HAP-1 (cell line): ENCODE data around the gene TANK.
"Not testable (repeated sequence)": the region's sequence is repeated elsewhere in the genome, so short reads cannot be mapped to it uniquely, and the experiment has no call there.

Experiments used
- DNase-seq, 2 experiments: peaks; one replicate each; pipeline ENCODE4 v3.0.0-alpha.2; 2016 to 2020; ENCODE audit warnings: low spot score in 2 of 2
- H3K27me3 ChIP-seq: fragments of 250-450 bp; sonication (Bioruptor Pico); 2 replicates; pipeline ENCODE4 v1.5.1; 2020; ENCODE audit warnings: low read depth, mild to moderate bottlenecking, moderate library complexity
- H3K36me3 ChIP-seq: fragments of 250-450 bp; sonication (Bioruptor Pico); replicated peaks from 2 replicates; pipeline ENCODE4 v1.5.1; 2020; ENCODE audit warnings: mild to moderate bottlenecking
- H3K4me1 ChIP-seq: fragments of 250-450 bp; sonication (Bioruptor Pico); 2 replicates; pipeline ENCODE4 v1.5.1; 2020; ENCODE audit warnings: mild to moderate bottlenecking
- H3K4me3 ChIP-seq: fragments of 250-450 bp; sonication (Bioruptor Pico); 2 replicates; pipeline ENCODE4 v1.5.1; 2020; ENCODE audit warnings: mild to moderate bottlenecking, moderate library complexity
- H3K9me3 ChIP-seq: fragments of 250-450 bp; sonication (Bioruptor Pico); 2 replicates; pipeline ENCODE4 v1.5.1; 2020; ENCODE audit warnings: mild to moderate bottlenecking, moderate library complexity
- in situ Hi-C: fragments of 300-500 bp; cut with MboI; formaldehyde crosslinking; loops from 3 replicates; pipeline ENCODE4 v1.14.3; 2020; ENCODE audit warnings: low sequenced_read_pairs, inconsistent platforms, mixed read lengths

Gene TANK

GRCh38 chr2:161123531-161124030 is 36.6 kb upstream of the TANK start:
- no peaks in the 10 kb centered on the region for H3K4me1 ChIP-seq
- no peaks in the 10 kb centered on the region for H3K36me3 ChIP-seq
- in situ Hi-C loops: no loop called here
- H3K27me3 ChIP-seq: no peaks in the 10 kb centered on the region
- H3K4me3 ChIP-seq: no peak overlapping the region
- no peaks in the 10 kb centered on the region for H3K9me3 ChIP-seq
- no peak for DNase-seq

- Histone ChIP-seq H3K4me3 (no peak overlapping the region), H3K27me3 (no peaks in the 10 kb centered on the region), H3K4me1 (no peaks in the 10 kb centered on the region), H3K36me3 (no peaks in the 10 kb centered on the region), H3K9me3 (no peaks in the 10 kb centered on the region)
- in situ Hi-C loops: no loop called here
- no peak for DNase-seq
Measured at GRCh38 chr2:161124201-161124600, 36.0 kb upstream of the TANK start.

- Histone ChIP-seq H3K36me3 (no peaks in the 10 kb centered on the region), H3K9me3 (no peaks in the 10 kb centered on the region), H3K4me3 (no peak overlapping the region), H3K4me1 (no peaks in the 10 kb centered on the region), H3K27me3 (no peaks in the 10 kb centered on the region)
- in situ Hi-C loops: no loop called here
- no peak for DNase-seq
Measured at GRCh38 chr2:161128885-161129284, 31.3 kb upstream of the TANK start.

- in situ Hi-C loops: no loop called here
- Histone ChIP-seq H3K4me3 (no peak overlapping the region), H3K36me3 (no peaks in the 10 kb centered on the region), H3K4me1 (no peaks in the 10 kb centered on the region), H3K9me3 (no peaks in the 10 kb centered on the region), H3K27me3 (no peaks in the 10 kb centered on the region)
- no peak for DNase-seq
Measured at GRCh38 chr2:161130354-161130753, 29.9 kb upstream of the TANK start.

GRCh38 chr2:161131074-161131680 is 29.1 kb upstream of the TANK start:
- no peaks in the 10 kb centered on the region for H3K4me1 ChIP-seq
- no peaks in the 10 kb centered on the region for H3K36me3 ChIP-seq
- no peak for DNase-seq
- in situ Hi-C loops: no loop called here
- no peaks in the 10 kb centered on the region for H3K27me3 ChIP-seq
- no peak overlapping the region for H3K4me3 ChIP-seq
- no peaks in the 10 kb centered on the region for H3K9me3 ChIP-seq

GRCh38 chr2:161131804-161132203 is 28.4 kb upstream of the TANK start:
- Histone ChIP-seq H3K9me3 (no peaks in the 10 kb centered on the region), H3K36me3 (no peaks in the 10 kb centered on the region), H3K27me3 (no peaks in the 10 kb centered on the region), H3K4me3 (no peak overlapping the region), H3K4me1 (no peaks in the 10 kb centered on the region)
- DNase-seq: no peak
- in situ Hi-C loops: no loop called here

GRCh38 chr2:161132384-161132783 is 27.8 kb upstream of the TANK start:
- H3K9me3 ChIP-seq, H3K27me3 ChIP-seq, in situ Hi-C loops, H3K36me3 ChIP-seq, H3K4me1 ChIP-seq, H3K4me3 ChIP-seq, DNase-seq: not testable (repeated sequence)

- Histone ChIP-seq H3K9me3 (no peaks in the 10 kb centered on the region), H3K36me3 (no peaks in the 10 kb centered on the region), H3K4me1 (no peaks in the 10 kb centered on the region), H3K27me3 (no peaks in the 10 kb centered on the region), H3K4me3 (no peak overlapping the region)
- in situ Hi-C loops: no loop called here
- no peak for DNase-seq
Measured at GRCh38 chr2:161133366-161133765, 26.9 kb upstream of the TANK start.

- Histone ChIP-seq H3K4me1 (no peaks in the 10 kb centered on the region), H3K4me3 (no peak overlapping the region), H3K9me3 (no peaks in the 10 kb centered on the region), H3K36me3 (no peaks in the 10 kb centered on the region), H3K27me3 (no peaks in the 10 kb centered on the region)
- no peak for DNase-seq
- in situ Hi-C loops: no loop called here
Measured at GRCh38 chr2:161134547-161135518, 25.4 kb upstream of the TANK start.

- Histone ChIP-seq H3K4me1 (no peaks in the 10 kb centered on the region), H3K36me3 (no peaks in the 10 kb centered on the region), H3K9me3 (no peaks in the 10 kb centered on the region), H3K4me3 (no peak overlapping the region), H3K27me3 (no peaks in the 10 kb centered on the region)
- DNase-seq: no peak
- in situ Hi-C loops: no loop called here
Measured at GRCh38 chr2:161135951-161136593, 24.2 kb upstream of the TANK start.

- in situ Hi-C loops: no loop called here
- H3K36me3 ChIP-seq: no peaks in the 10 kb centered on the region
- no peaks in the 10 kb centered on the region for H3K27me3 ChIP-seq
- no peaks in the 10 kb centered on the region for H3K9me3 ChIP-seq
- DNase-seq: no peak
- H3K4me3 ChIP-seq: no peak overlapping the region
- no peaks in the 10 kb centered on the region for H3K4me1 ChIP-seq
Measured at GRCh38 chr2:161136696-161137324, 23.4 kb upstream of the TANK start.

GRCh38 chr2:161138429-161138828 is 21.8 kb upstream of the TANK start:
- Histone ChIP-seq H3K4me3 (no peak overlapping the region), H3K36me3 (no peaks in the 10 kb centered on the region)

GRCh38 chr2:161139098-161139987 is 20.9 kb upstream of the TANK start:
- H3K36me3 ChIP-seq: no peaks in the 10 kb centered on the region

More at GRCh38 chr2:161138429-161138828, 21.8 kb upstream of the TANK start:
- no peaks in the 10 kb centered on the region for H3K9me3 ChIP-seq
- in situ Hi-C loops: no loop called here
- H3K4me1 ChIP-seq: no peaks in the 10 kb centered on the region
- no peak for DNase-seq
- no peaks in the 10 kb centered on the region for H3K27me3 ChIP-seq

More at GRCh38 chr2:161139098-161139987, 20.9 kb upstream of the TANK start:
- DNase-seq: no peak
- no peak overlapping the region for H3K4me3 ChIP-seq
- no peaks in the 10 kb centered on the region for H3K9me3 ChIP-seq
- no peaks in the 10 kb centered on the region for H3K4me1 ChIP-seq
- in situ Hi-C loops: no loop called here
- no peaks in the 10 kb centered on the region for H3K27me3 ChIP-seq
